HCT116 (cell line): Measurements from ENCODE around the gene KIRREL3. TPM values are rescaled to one million over a fixed set of nuclear protein-coding genes. Genes with fewer than 3 reads are reported as not detected.

Source experiments
- ATAC-seq: fragments of 200-7000 bp; cut with Tn5 transposase; 2 replicates; pipeline ENCODE4 v1.9.1; 2020; ENCODE audit warnings: mild to moderate bottlenecking, moderate library complexity
- BruUV-seq: library from RNA; stranded (reverse); fragments of 400-500 nt; replicated peaks from 2 replicates; lab custom pipeline; 2021; lab: Mats Ljungman, UMichigan
- CTCF ChIA-PET: fragments of 300-600 bp; sonication (Branson Sonifier 250); formaldehyde crosslinking; loops from one replicate; lab custom pipeline; 2021; ENCODE audit warnings: antibody characterized with exemption; lab: Charles Lee
- POLR2A ChIA-PET: fragments of 300-600, 350-600 bp; sonication (Branson Sonifier 250); formaldehyde crosslinking; loops from one replicate; lab custom pipeline; 2021; ENCODE audit warnings: antibody characterized with exemption; lab: Charles Lee
- RAD21 ChIA-PET, 2 experiments: fragments of 300-600 bp; sonication (Branson Sonifier 250); formaldehyde crosslinking; loops; one replicate each; lab custom pipeline; 2023; ENCODE audit warnings: low total read pairs in 2 of 2; ENCODE audit not compliant: uncharacterized antibody in 2 of 2, unreplicated experiment in 2 of 2, low non-redundant PET in 1 of 2; lab: Charles Lee
- DNase-seq: peaks from one replicate; pipeline ENCODE4 v3.0.0-alpha.2; 2010; ENCODE audit warnings: low read depth, low spot score
- H2AFZ ChIP-seq: fragments of 200-600 bp; shearing (Covaris generic), sonication (generic); 2 replicates; pipeline ENCODE4 v1.6.1; 2017; ENCODE audit warnings: low read depth, mixed run types, mixed read lengths, antibody characterized with exemption, low read length; ENCODE audit not compliant: poor library complexity, severe bottlenecking
- H3K27ac ChIP-seq: 2 replicates; pipeline ENCODE4 v1.5.1; 2012; ENCODE audit warnings: low read depth, low read length
- H3K27me3 ChIP-seq: fragments of 200-600 bp; sonication (generic); 2 replicates; pipeline ENCODE4 v1.6.1; 2016; ENCODE audit warnings: mixed run types, low read length, mixed read lengths; ENCODE audit not compliant: insufficient read depth
- H3K36me3 ChIP-seq, 2 experiments: fragments of 200-500 bp in 1 of 2; fragments of 200-600 bp in 1 of 2; sonication (Bioruptor generic) in 1 of 2; sonication (generic) in 1 of 2; 2 replicates each; pipeline versions ENCODE4 v1.5.1 to v1.6.1; 2014 to 2016; ENCODE audit warnings: low read length in 2 of 2, inconsistent platforms in 1 of 2, mixed read lengths in 1 of 2, mixed run types in 1 of 2; ENCODE audit not compliant: insufficient read depth in 2 of 2, control insufficient read depth in 1 of 2
- H3K4me1 ChIP-seq, 2 experiments: fragments of 200-600 bp in 1 of 2; sonication (generic) in 1 of 2; 2 replicates each; pipeline versions ENCODE4 v1.5.1 to v1.6.1; 2012 to 2017; ENCODE audit warnings: low read length in 2 of 2, inconsistent platforms in 1 of 2, mild to moderate bottlenecking in 1 of 2, mixed read lengths in 1 of 2, mixed run types in 1 of 2, moderate library complexity in 1 of 2; ENCODE audit not compliant: insufficient read depth in 2 of 2, control insufficient read depth in 1 of 2
- H3K4me2 ChIP-seq: fragments of 200-600 bp; sonication (generic); 2 replicates; pipeline ENCODE4 v1.6.1; 2017; ENCODE audit warnings: mixed run types, low read length, mixed read lengths
- H3K4me3 ChIP-seq, 2 experiments: fragments of 200-600 bp in 1 of 2; sonication (generic) in 1 of 2; replicated peaks in 1 of 2; 2 replicates each; pipeline ENCODE4 v1.5.1; 2011 to 2016; ENCODE audit warnings: low read length in 2 of 2, control low read depth in 1 of 2, low read depth in 1 of 2, mild to moderate bottlenecking in 1 of 2, mixed read lengths in 1 of 2, mixed run types in 1 of 2
- H3K79me2 ChIP-seq: fragments of 200-600 bp; sonication (generic); 2 replicates; pipeline ENCODE4 v1.6.1; 2017; ENCODE audit warnings: mild to moderate bottlenecking, mixed run types, low read length, moderate library complexity, mixed read lengths; ENCODE audit not compliant: insufficient read depth
- H3K9ac ChIP-seq: fragments of 200-600 bp; sonication (generic); 2 replicates; pipeline ENCODE4 v1.6.1; 2016; ENCODE audit warnings: low read length, mixed read lengths
- H3K9me2 ChIP-seq: fragments of 200-600 bp; sonication (generic), shearing (Covaris generic); 2 replicates; pipeline ENCODE4 v1.6.1; 2017; ENCODE audit warnings: mixed run types, mild to moderate bottlenecking, moderate library complexity; ENCODE audit not compliant: insufficient read depth
- H3K9me3 ChIP-seq, 2 experiments: fragments of 200-500 bp in 1 of 2; fragments of 200-600 bp in 1 of 2; sonication (Bioruptor generic) in 1 of 2; sonication (generic) in 1 of 2; 2 replicates each; pipeline ENCODE4 v1.6.1; 2014 to 2017; ENCODE audit warnings: low read length in 2 of 2, mixed read lengths in 2 of 2, inconsistent platforms in 1 of 2, low read depth in 1 of 2, mild to moderate bottlenecking in 1 of 2, mixed run types in 1 of 2, moderate library complexity in 1 of 2; ENCODE audit not compliant: control insufficient read depth in 1 of 2, insufficient read depth in 1 of 2
- H4K20me1 ChIP-seq: fragments of 200-600 bp; sonication (generic), shearing (Covaris generic); 2 replicates; pipeline ENCODE4 v1.6.1; 2017; ENCODE audit warnings: mixed run types, mild to moderate bottlenecking, moderate library complexity; ENCODE audit not compliant: insufficient read depth
- CBX3 ChIP-seq: IDR thresholded peaks from 2 replicates; pipeline ENCODE4 v1.6.1; 2012; ENCODE audit warnings: low read depth
- EGR1 ChIP-seq: IDR thresholded peaks from 2 replicates; pipeline ENCODE4 v1.6.1; 2012; ENCODE audit warnings: low read depth
- EZH2phosphoT487 ChIP-seq: fragments of 200-600 bp; IDR thresholded peaks from 2 replicates; pipeline ENCODE4 v1.6.1; 2018; ENCODE audit warnings: antibody characterized with exemption, borderline replicate concordance
- FOSL1 ChIP-seq: IDR thresholded peaks from 2 replicates; pipeline ENCODE4 v1.6.1; 2012; ENCODE audit warnings: low read depth
- JUND ChIP-seq: IDR thresholded peaks from 2 replicates; pipeline ENCODE4 v1.6.1; 2012
- POLR2A ChIP-seq: IDR thresholded peaks from 2 replicates; pipeline ENCODE4 v1.7.0; 2011; ENCODE audit warnings: borderline replicate concordance; ENCODE audit not compliant: insufficient read depth, insufficient read length; ENCODE audit errors: extremely low read depth
- RAD21 ChIP-seq: IDR thresholded peaks from 2 replicates; pipeline ENCODE4 v1.6.1; 2012; ENCODE audit warnings: low read depth, mild to moderate bottlenecking
- SIN3A ChIP-seq: IDR thresholded peaks from 2 replicates; pipeline ENCODE4 v1.6.1; 2012; ENCODE audit warnings: low read depth
- SRF ChIP-seq: IDR thresholded peaks from 2 replicates; pipeline ENCODE4 v1.6.1; 2012; ENCODE audit warnings: low read depth
- TCF7L2 ChIP-seq: IDR thresholded peaks from 2 replicates; pipeline ENCODE4 v1.7.0; 2011; ENCODE audit warnings: borderline replicate concordance, inconsistent platforms; ENCODE audit not compliant: insufficient read depth, insufficient read length; ENCODE audit errors: extremely low read depth
- YY1 ChIP-seq: IDR thresholded peaks from 2 replicates; pipeline ENCODE4 v1.6.1; 2011; ENCODE audit warnings: low read length, low read depth, moderate library complexity, mild to moderate bottlenecking; ENCODE audit not compliant: insufficient replicate concordance; ENCODE audit errors: extremely low read depth
- ZFX ChIP-seq: fragments of 450-650 bp; IDR thresholded peaks from 2 replicates; pipeline ENCODE4 v1.6.1; 2017
- ZNF274 ChIP-seq: fragments of 200-500 bp; sonication (Bioruptor generic); IDR thresholded peaks from 2 replicates; pipeline ENCODE4 v1.6.1; 2014; ENCODE audit warnings: mild to moderate bottlenecking, low read depth, low read length, inconsistent platforms
- intact Hi-C: fragments of 100-400 bp; cut with micrococcal nuclease; formaldehyde crosslinking; loops from 2 replicates; pipeline ENCODE4 v1.10.0; 2022
- total RNA-seq: library from RNA; stranded (reverse); gene quantifications from one replicate; pipeline ENCODE4 v1.2.1, GENCODE V29; 2021; ENCODE audit not compliant: unreplicated experiment
- TF ChIP-seq, protein P1 (sequence below): IDR thresholded peaks from 2 replicates; pipeline ENCODE4 v1.6.1; 2012
- TF ChIP-seq, protein P2 (sequence below): IDR thresholded peaks from 2 replicates; pipeline ENCODE4 v1.6.1; 2012; ENCODE audit warnings: low read depth
- TF ChIP-seq, protein P3 (sequence below): IDR thresholded peaks from 2 replicates; pipeline ENCODE4 v1.6.1; 2012

The KIRREL3 gene
- total RNA-seq, 1 experiment from 2014 or later: not detected

DNA sequence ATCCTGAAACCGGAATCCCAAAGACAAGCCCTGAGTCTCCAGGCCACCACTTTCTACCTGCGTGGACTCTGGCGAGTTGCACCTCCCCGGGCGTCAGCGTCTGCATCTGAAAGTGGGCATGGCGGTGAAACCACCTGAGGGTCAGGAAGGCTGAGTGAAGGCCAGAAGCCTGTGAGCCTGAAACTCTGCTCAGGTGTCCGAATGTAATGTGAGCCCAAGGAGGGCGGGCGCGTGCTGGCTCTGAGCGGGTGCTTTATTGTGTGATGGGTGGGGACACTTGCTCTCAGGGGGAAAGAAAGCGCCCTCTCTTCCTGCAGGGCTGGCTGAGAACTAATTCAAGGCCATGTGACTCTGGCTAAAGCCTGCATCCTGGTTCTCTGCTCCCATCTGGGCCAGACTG, 509.5 kb downstream of the KIRREL3 start:
- intact Hi-C loops: no loop called here
- CTCF ChIA-PET: no interaction called here
- BruUV-seq: no TSS peak
- Histone ChIP-seq H3K36me3 (no peaks in the 10 kb centered on the region), H2AFZ (no peak overlapping the region), H3K27me3 (no peaks in the 10 kb centered on the region), H3K79me2 (no peaks in the 10 kb centered on the region), H3K4me2 (no peak overlapping the region), H3K9me3 (no peaks in the 10 kb centered on the region), H3K9ac (no peak overlapping the region), H3K4me1 (no peaks in the 10 kb centered on the region), H3K4me3 (no peak overlapping the region), H3K9me2 (no peaks in the 10 kb centered on the region), H3K27ac (no peak overlapping the region), H4K20me1 (no peaks in the 10 kb centered on the region)
- RAD21 ChIA-PET: no interaction called here
- no peak for TF ChIP-seq SIN3A
- no peak for TF ChIP-seq SRF
- TF ChIP-seq, protein P1, sequence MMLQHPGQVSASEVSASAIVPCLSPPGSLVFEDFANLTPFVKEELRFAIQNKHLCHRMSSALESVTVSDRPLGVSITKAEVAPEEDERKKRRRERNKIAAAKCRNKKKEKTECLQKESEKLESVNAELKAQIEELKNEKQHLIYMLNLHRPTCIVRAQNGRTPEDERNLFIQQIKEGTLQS: no peak
- no peak for TF ChIP-seq ZNF274
- TF ChIP-seq EGR1: no peak
- TF ChIP-seq FOSL1: no peak
- no peak for TF ChIP-seq YY1
- no peak for TF ChIP-seq RAD21
- TF ChIP-seq EZH2phosphoT487: no peak
- TF ChIP-seq POLR2A: no peak
- TF ChIP-seq JUND: no peak
- TF ChIP-seq, protein P2, sequence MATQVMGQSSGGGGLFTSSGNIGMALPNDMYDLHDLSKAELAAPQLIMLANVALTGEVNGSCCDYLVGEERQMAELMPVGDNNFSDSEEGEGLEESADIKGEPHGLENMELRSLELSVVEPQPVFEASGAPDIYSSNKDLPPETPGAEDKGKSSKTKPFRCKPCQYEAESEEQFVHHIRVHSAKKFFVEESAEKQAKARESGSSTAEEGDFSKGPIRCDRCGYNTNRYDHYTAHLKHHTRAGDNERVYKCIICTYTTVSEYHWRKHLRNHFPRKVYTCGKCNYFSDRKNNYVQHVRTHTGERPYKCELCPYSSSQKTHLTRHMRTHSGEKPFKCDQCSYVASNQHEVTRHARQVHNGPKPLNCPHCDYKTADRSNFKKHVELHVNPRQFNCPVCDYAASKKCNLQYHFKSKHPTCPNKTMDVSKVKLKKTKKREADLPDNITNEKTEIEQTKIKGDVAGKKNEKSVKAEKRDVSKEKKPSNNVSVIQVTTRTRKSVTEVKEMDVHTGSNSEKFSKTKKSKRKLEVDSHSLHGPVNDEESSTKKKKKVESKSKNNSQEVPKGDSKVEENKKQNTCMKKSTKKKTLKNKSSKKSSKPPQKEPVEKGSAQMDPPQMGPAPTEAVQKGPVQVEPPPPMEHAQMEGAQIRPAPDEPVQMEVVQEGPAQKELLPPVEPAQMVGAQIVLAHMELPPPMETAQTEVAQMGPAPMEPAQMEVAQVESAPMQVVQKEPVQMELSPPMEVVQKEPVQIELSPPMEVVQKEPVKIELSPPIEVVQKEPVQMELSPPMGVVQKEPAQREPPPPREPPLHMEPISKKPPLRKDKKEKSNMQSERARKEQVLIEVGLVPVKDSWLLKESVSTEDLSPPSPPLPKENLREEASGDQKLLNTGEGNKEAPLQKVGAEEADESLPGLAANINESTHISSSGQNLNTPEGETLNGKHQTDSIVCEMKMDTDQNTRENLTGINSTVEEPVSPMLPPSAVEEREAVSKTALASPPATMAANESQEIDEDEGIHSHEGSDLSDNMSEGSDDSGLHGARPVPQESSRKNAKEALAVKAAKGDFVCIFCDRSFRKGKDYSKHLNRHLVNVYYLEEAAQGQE: no peak
- no peak for TF ChIP-seq ZFX
- TF ChIP-seq TCF7L2: peak; percentile 25
- TF ChIP-seq, protein P3, sequence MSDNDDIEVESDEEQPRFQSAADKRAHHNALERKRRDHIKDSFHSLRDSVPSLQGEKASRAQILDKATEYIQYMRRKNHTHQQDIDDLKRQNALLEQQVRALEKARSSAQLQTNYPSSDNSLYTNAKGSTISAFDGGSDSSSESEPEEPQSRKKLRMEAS: peak; percentile 22; the same call in 1 of the 2 replicates
- TF ChIP-seq CBX3: no peak
- ATAC-seq: 0 out of 2 replicates have a peak, but pooled peaks have one; percentile 26
- POLR2A ChIA-PET: no interaction called here
- no peak for DNase-seq
